Epithelial cell of esophagus (primary cell): Measurements from ENCODE around the gene PIGL.

Source experiments
- DNase-seq: peaks from one replicate; pipeline ENCODE4 v3.0.0; 2010; ENCODE audit warnings: low read depth
- H3K4me3 ChIP-seq: 2 replicates; pipeline ENCODE4 v1.5.1; 2011; ENCODE audit warnings: mild to moderate bottlenecking, low read length, control low read depth
- CTCF ChIP-seq: IDR thresholded peaks from 2 replicates; pipeline ENCODE4 v1.5.1; 2011; ENCODE audit warnings: low read depth, mild to moderate bottlenecking, low read length, control low read depth, inconsistent platforms; ENCODE audit not compliant: insufficient read depth; ENCODE audit errors: missing control alignments

PIGL gene

GRCh38 chr17:16343569-16343968, 126.6 kb downstream of the PIGL start:
- TF ChIP-seq CTCF: no peak
- no peak for DNase-seq

GRCh38 chr17:16345565-16345964, 128.6 kb downstream of the PIGL start:
- H3K4me3 ChIP-seq: no peak overlapping the region
- TF ChIP-seq CTCF: no peak
- no peak for DNase-seq

More at GRCh38 chr17:16343569-16343968, 126.6 kb downstream of the PIGL start:
- no peak overlapping the region for H3K4me3 ChIP-seq

GRCh38 chr17:16346721-16347271, 129.8 kb downstream of the PIGL start:
- H3K4me3 ChIP-seq: no peak overlapping the region
- TF ChIP-seq CTCF: no peak
- DNase-seq: no peak

GRCh38 chr17:16348586-16348985, 131.6 kb downstream of the PIGL start:
- no peak for TF ChIP-seq CTCF
- no peak overlapping the region for H3K4me3 ChIP-seq
- no peak for DNase-seq

GRCh38 chr17:16349431-16349830, 132.4 kb downstream of the PIGL start:
- no peak overlapping the region for H3K4me3 ChIP-seq
- DNase-seq: no peak
- TF ChIP-seq CTCF: no peak

- no peak for TF ChIP-seq CTCF
- DNase-seq: peak; percentile 44
- peak overlapping the region; percentile 43 for H3K4me3 ChIP-seq
These were observed 134.8 kb downstream of the PIGL start for GRCh38 chr17:16351831-16352230.

GRCh38 chr17:16352303-16352666, 135.3 kb downstream of the PIGL start:
- TF ChIP-seq CTCF: no peak
- DNase-seq: peak; percentile 19
- H3K4me3 ChIP-seq: peak overlapping the region; percentile 43
